Measurements from ENCODE around the gene SLC35D3. TPM values are rescaled to one million over a fixed set of nuclear protein-coding genes. Genes with fewer than 3 reads are reported as not detected.

SLC35D3 gene
- total RNA-seq, 5 donors from 2014 or later (not counting 1 experiment from before 2014, with no cell fraction given) = not detected

DNA sequence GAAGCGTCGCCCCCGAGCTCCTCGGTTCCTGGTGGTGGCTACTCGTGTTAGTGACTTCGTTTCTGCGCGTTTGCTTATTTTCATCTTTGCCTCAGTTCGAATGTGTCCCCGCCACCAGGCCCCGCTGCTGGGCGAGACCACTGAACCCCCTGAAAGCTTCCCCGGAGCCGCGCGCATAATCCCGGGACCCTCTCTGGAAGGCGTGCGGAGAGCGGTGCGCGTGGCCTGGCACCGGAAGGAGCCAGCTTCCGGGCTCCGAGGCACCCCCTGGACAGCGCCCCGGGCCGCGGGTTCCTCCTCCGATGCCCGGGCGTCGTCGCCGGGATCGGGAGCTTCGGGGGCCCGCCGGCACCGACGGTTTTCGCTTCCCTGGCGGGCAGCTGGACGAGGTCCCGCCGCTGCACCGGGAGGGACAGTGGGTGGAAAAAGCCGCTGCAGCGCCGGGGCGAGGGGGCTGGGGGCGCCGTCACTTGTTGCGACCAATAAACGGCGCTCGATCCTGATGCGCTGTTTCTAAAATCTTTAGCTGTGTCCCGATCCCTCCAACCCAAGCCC is 643 bp upstream of the SLC35D3 start:
- ATAC-seq (replicated peaks in 1 of 4) (peak in 1 of 4 experiments; percentile 37), DNase-seq (peak in 3 of 35 experiments; percentile 1 to 7 (median 5))
- Mint-ChIP-seq H3K9me3 (no peaks in the 10 kb centered on the region), H3K4me1 (peaks cover 25 to 33% (median 32%) of the 10 kb centered on the region in 3 donors), H3K4me3 (peak overlapping the region; percentile 74 to 81 (median 75)), H3K27me3 (peaks cover 51 to 56% of the 10 kb centered on the region in 2 donors), H3K36me3 (peaks cover 4% of the 10 kb centered on the region), H3K27ac (no peak overlapping the region)
- no peak overlapping the region for H3K27ac ChIP-seq (ENCODE audit: low read length)
- H3K9me3 ChIP-seq = no peaks in the 10 kb centered on the region
- peak overlapping the region; percentile 23 to 74 for H3K4me3 ChIP-seq (ENCODE audit: control insufficient read depth in 1 of 2, extremely low read depth in 1 of 2, low read length in 1 of 2)
- H3K4me1 ChIP-seq (ENCODE audit: control insufficient read depth in 1 of 2, extremely low read depth in 1 of 2, insufficient read depth in 2 of 2, low read length in 2 of 2) = peaks cover 19 to 38% of the 10 kb centered on the region in 2 experiments
- 1% methylated on average over 59 of the region's 59 CpGs for WGBS (ENCODE audit: insufficient coverage)
- peaks cover 0 to 5% of the 10 kb centered on the region in 2 donors for H3K36me3 ChIP-seq (ENCODE audit: control insufficient read depth in 2 of 2, extremely low read depth in 1 of 2, insufficient read depth in 1 of 2, low read length in 1 of 2)
- POLR2A ChIA-PET = interaction anchor here in 1 of 2 donors (0.6 kb wide), 1 partner anchor 903 kb away, joined by 4 read pairs; no protein-coding TSS in a partner anchor
- CTCF ChIA-PET = interaction anchor here in 1 of 2 donors (0.6 kb wide), 1 partner anchor 93 kb away, joined by 4 read pairs; no protein-coding TSS in a partner anchor
- peaks cover 14 to 50% of the 10 kb centered on the region in 2 experiments for H3K27me3 ChIP-seq (replicated peaks in 1 of 2; ENCODE audit: control insufficient read depth in 2 of 2, extremely low read depth in 1 of 2, insufficient read depth in 2 of 2, low read length in 1 of 2)

DNA sequence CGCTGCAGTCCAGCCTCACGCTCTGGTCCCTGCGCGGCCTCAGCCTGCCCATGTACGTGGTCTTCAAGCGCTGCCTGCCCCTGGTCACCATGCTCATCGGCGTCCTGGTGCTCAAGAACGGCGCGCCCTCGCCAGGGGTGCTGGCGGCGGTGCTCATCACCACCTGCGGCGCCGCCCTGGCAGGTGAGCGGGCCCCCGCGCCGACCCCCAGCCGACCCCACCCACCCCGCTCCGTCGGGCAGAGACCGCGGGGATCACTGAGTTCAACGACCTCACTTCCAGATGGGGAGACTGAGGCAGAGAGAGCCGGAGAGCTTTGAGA is 545 bp downstream of the SLC35D3 start:
- peak in 3 of 4 experiments; percentile 6 to 18 (median 13) for ATAC-seq (replicated peaks in 1 of 4)
- peaks cover 14 to 53% of the 10 kb centered on the region in 2 experiments for H3K27me3 ChIP-seq (replicated peaks in 1 of 2; ENCODE audit: control insufficient read depth in 2 of 2, extremely low read depth in 1 of 2, insufficient read depth in 2 of 2, low read length in 1 of 2)
- CTCF ChIA-PET = interaction anchor here in 1 of 2 donors (0.5 to 0.6 kb wide), 2 partner anchors 63 to 279 kb away, joined by 3 read pairs; no protein-coding TSS in a partner anchor

DNA sequence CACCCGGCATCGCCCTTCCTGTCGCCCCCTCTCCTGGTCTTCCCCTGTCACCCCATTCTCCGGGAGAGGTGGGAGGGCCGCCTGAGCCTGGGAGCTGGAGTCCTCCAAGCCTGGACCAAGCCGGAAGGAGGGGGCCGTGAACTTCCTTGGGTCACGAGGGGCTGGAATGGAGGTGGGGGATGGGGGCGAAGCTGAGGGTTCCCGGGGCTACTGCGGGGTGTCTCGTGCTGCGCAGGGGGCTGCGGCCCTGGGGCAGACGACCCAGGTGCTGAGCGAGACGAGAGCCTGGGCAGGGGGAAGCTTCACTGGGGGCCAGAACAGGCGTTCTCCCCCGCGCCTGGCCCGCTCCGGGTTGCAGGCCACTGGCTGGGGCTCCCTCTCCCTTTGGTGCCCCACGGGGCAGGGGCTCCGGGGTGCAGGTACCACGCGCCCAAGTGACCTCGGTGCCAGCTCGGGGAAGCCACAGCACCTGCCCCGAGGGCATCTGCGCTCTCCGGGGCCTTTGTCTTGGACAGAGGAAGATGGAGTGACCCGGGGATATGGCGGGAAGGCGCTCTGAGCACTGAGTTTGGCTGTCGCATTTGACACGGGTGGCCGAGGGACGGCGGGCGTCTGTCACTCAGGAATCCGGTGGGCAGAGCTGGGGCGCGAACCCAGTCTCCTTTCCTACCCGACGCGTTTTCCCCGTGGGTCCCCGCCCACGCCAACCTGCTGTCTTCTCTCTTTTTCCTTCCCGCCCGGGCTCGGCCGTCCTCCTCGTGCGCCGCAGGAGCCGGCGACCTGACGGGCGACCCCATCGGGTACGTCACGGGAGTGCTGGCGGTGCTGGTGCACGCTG is 1.2 kb downstream of the SLC35D3 start:
- H3K27me3 ChIP-seq (replicated peaks in 1 of 2; ENCODE audit: control insufficient read depth in 2 of 2, extremely low read depth in 1 of 2, insufficient read depth in 2 of 2, low read length in 1 of 2) = peaks cover 14 to 53% of the 10 kb centered on the region in 2 experiments
- H3K9me3 ChIP-seq = no peaks in the 10 kb centered on the region
- H3K9me3 Mint-ChIP-seq = no peaks in the 10 kb centered on the region
- peak in 3 of 35 experiments; percentile 7 to 31 (median 15) for DNase-seq
- POLR2A ChIA-PET = no interaction called here
- peak in 1 of 4 experiments; percentile 30 for ATAC-seq (replicated peaks in 1 of 4)
- H3K4me1 Mint-ChIP-seq = peaks cover 25 to 33% (median 32%) of the 10 kb centered on the region in 3 donors
- no peaks in the 10 kb centered on the region for H3K36me3 ChIP-seq (ENCODE audit: control insufficient read depth in 2 of 2, extremely low read depth in 1 of 2, insufficient read depth in 1 of 2, low read length in 1 of 2)
- H3K27ac Mint-ChIP-seq = no peak overlapping the region
- peak overlapping the region; percentile 3 to 10 for H3K4me3 ChIP-seq (ENCODE audit: control insufficient read depth in 1 of 2, extremely low read depth in 1 of 2, low read length in 1 of 2)
- H3K36me3 Mint-ChIP-seq = no peaks in the 10 kb centered on the region
- 4% methylated on average over 59 of the region's 65 CpGs for WGBS (ENCODE audit: insufficient coverage)
- peaks cover 54 to 56% of the 10 kb centered on the region in 2 donors for H3K27me3 Mint-ChIP-seq
- H3K4me1 ChIP-seq (ENCODE audit: control insufficient read depth in 1 of 2, extremely low read depth in 1 of 2, insufficient read depth in 2 of 2, low read length in 2 of 2) = peaks cover 19 to 38% of the 10 kb centered on the region in 2 experiments
- peak overlapping the region; percentile 47 to 81 (median 55) for H3K4me3 Mint-ChIP-seq
- CTCF ChIA-PET = interaction anchor here in 1 of 2 donors (0.6 kb wide), 1 partner anchor 280 kb away, joined by 3 read pairs; no protein-coding TSS in a partner anchor
- H3K27ac ChIP-seq (ENCODE audit: low read length) = no peak overlapping the region

More for the DNA sequence above, 545 bp downstream of the SLC35D3 start:
- no peaks in the 10 kb centered on the region for H3K9me3 ChIP-seq
- peak in 1 of 35 experiments; percentile 15 for DNase-seq
- WGBS (ENCODE audit: insufficient coverage) = 4% methylated on average over 25 of the region's 29 CpGs
- H3K4me3 ChIP-seq (ENCODE audit: control insufficient read depth in 1 of 2, extremely low read depth in 1 of 2, low read length in 1 of 2) = peak overlapping the region in 1 of 2 donors; percentile 74
- Mint-ChIP-seq H3K9me3 (no peaks in the 10 kb centered on the region), H3K27me3 (peaks cover 54 to 56% of the 10 kb centered on the region in 2 donors), H3K4me3 (peak overlapping the region; percentile 72 to 81 (median 73)), H3K27ac (no peak overlapping the region), H3K36me3 (no peaks in the 10 kb centered on the region), H3K4me1 (peaks cover 25 to 33% (median 32%) of the 10 kb centered on the region in 3 donors)
- H3K4me1 ChIP-seq (ENCODE audit: control insufficient read depth in 1 of 2, extremely low read depth in 1 of 2, insufficient read depth in 2 of 2, low read length in 2 of 2) = peaks cover 19 to 38% of the 10 kb centered on the region in 2 experiments
- H3K36me3 ChIP-seq (ENCODE audit: control insufficient read depth in 2 of 2, extremely low read depth in 1 of 2, insufficient read depth in 1 of 2, low read length in 1 of 2) = no peaks in the 10 kb centered on the region
- POLR2A ChIA-PET = no interaction called here
- no peak overlapping the region for H3K27ac ChIP-seq (ENCODE audit: low read length)

DNA sequence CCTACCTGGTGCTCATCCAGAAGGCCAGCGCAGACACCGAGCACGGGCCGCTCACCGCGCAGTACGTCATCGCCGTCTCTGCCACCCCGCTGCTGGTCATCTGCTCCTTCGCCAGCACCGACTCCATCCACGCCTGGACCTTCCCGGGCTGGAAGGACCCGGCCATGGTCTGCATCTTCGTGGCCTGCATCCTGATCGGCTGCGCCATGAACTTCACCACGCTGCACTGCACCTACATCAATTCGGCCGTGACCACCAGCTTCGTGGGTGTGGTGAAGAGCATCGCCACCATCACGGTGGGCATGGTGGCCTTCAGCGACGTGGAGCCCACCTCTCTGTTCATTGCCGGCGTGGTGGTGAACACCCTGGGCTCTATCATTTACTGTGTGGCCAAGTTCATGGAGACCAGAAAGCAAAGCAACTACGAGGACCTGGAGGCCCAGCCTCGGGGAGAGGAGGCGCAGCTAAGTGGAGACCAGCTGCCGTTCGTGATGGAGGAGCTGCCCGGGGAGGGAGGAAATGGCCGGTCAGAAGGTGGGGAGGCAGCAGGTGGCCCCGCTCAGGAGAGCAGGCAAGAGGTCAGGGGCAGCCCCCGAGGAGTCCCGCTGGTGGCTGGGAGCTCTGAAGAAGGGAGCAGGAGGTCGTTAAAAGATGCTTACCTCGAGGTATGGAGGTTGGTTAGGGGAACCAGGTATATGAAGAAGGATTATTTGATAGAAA is 2.0 kb downstream of the SLC35D3 start:
- H3K27ac Mint-ChIP-seq = no peak overlapping the region
- Histone ChIP-seq H3K27me3 (replicated peaks in 1 of 2; ENCODE audit: control insufficient read depth in 2 of 2, extremely low read depth in 1 of 2, insufficient read depth in 2 of 2, low read length in 1 of 2) (peaks cover 14 to 53% of the 10 kb centered on the region in 2 experiments), H3K9me3 (no peaks in the 10 kb centered on the region), H3K36me3 (ENCODE audit: control insufficient read depth in 2 of 2, extremely low read depth in 1 of 2, insufficient read depth in 1 of 2, low read length in 1 of 2) (no peaks in the 10 kb centered on the region), H3K4me3 (ENCODE audit: control insufficient read depth in 1 of 2, extremely low read depth in 1 of 2, low read length in 1 of 2) (no peak overlapping the region), H3K27ac (ENCODE audit: low read length) (no peak overlapping the region), H3K4me1 (ENCODE audit: control insufficient read depth in 1 of 2, extremely low read depth in 1 of 2, insufficient read depth in 2 of 2, low read length in 2 of 2) (peaks cover 19 to 38% of the 10 kb centered on the region in 2 experiments)
- peaks cover 25 to 33% (median 32%) of the 10 kb centered on the region in 3 donors for H3K4me1 Mint-ChIP-seq
- no peak for ATAC-seq (replicated peaks in 1 of 4)
- no peaks in the 10 kb centered on the region for H3K9me3 Mint-ChIP-seq
- POLR2A ChIA-PET = no interaction called here
- peak overlapping the region; percentile 39 to 81 (median 39) for H3K4me3 Mint-ChIP-seq
- CTCF ChIA-PET = no interaction called here
- WGBS (ENCODE audit: insufficient coverage) = 72% methylated on average over 40 of the region's 40 CpGs
- DNase-seq = no peak
- peaks cover 47 to 50% of the 10 kb centered on the region in 2 donors for H3K27me3 Mint-ChIP-seq
- H3K36me3 Mint-ChIP-seq = no peaks in the 10 kb centered on the region

DNA sequence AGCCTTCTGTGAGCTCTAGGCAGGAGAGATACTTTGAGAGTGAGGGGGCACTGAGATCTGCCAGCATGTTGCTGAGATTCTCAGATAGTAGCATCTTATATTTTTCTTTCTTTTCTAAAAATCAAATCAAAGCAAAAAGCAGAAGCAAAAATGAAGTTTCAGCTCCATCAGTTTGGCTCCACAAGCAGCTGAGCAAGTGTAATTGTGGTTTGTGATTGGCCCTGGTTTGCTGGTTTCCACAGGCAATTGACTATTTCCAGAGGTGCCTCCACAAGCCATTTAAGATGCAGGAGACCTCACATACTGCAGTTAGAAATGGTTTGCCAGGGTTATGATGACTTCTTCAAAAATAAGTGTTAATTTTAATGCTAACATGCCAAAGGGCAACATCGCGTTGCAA is 4.3 kb downstream of the SLC35D3 start:
- ChIA-PET CTCF (interaction anchor here in 1 of 2 donors (1.4 kb wide), 1 partner anchor 282 kb away, joined by 3 read pairs; no protein-coding TSS in a partner anchor), POLR2A (interaction anchor here in 1 of 2 donors (0.6 kb wide), 1 partner anchor 163 kb away, joined by 3 read pairs; no protein-coding TSS in a partner anchor)
- ATAC-seq (replicated peaks in 1 of 4) (no peak), DNase-seq (no peak)
- no peaks in the 10 kb centered on the region for H3K9me3 ChIP-seq
- peaks cover 7 to 25% of the 10 kb centered on the region in 2 experiments for H3K4me1 ChIP-seq (ENCODE audit: control insufficient read depth in 1 of 2, extremely low read depth in 1 of 2, insufficient read depth in 2 of 2, low read length in 2 of 2)
- H3K27me3 Mint-ChIP-seq = peaks cover 41% of the 10 kb centered on the region in 2 donors
- no peak overlapping the region for H3K27ac Mint-ChIP-seq
- no peak overlapping the region for H3K27ac ChIP-seq (ENCODE audit: low read length)
- peaks cover 10 to 37% of the 10 kb centered on the region in 2 experiments for H3K27me3 ChIP-seq (replicated peaks in 1 of 2; ENCODE audit: control insufficient read depth in 2 of 2, extremely low read depth in 1 of 2, insufficient read depth in 2 of 2, low read length in 1 of 2)
- H3K4me3 Mint-ChIP-seq = no peak overlapping the region
- H3K9me3 Mint-ChIP-seq = no peaks in the 10 kb centered on the region
- no peak overlapping the region for H3K4me3 ChIP-seq (ENCODE audit: control insufficient read depth in 1 of 2, extremely low read depth in 1 of 2, low read length in 1 of 2)
- H3K36me3 ChIP-seq (ENCODE audit: control insufficient read depth in 2 of 2, extremely low read depth in 1 of 2, insufficient read depth in 1 of 2, low read length in 1 of 2) = no peaks in the 10 kb centered on the region
- WGBS (ENCODE audit: insufficient coverage) = 100% methylated on average over 2 of the region's 2 CpGs
- peaks cover 7 to 16% (median 13%) of the 10 kb centered on the region in 3 donors for H3K4me1 Mint-ChIP-seq
- H3K36me3 Mint-ChIP-seq = no peaks in the 10 kb centered on the region

Data from T-cell (primary cell).